HG03066 (cell line): ENCODE results near the gene ASB2.

Experiments
- ATAC-seq: cut with Tn5 transposase; IDR thresholded peaks from one replicate; pipeline ENCODE4 v1.9.1; 2021; ENCODE audit warnings: low read depth; ENCODE audit not compliant: unreplicated experiment

ASB2 gene

DNA sequence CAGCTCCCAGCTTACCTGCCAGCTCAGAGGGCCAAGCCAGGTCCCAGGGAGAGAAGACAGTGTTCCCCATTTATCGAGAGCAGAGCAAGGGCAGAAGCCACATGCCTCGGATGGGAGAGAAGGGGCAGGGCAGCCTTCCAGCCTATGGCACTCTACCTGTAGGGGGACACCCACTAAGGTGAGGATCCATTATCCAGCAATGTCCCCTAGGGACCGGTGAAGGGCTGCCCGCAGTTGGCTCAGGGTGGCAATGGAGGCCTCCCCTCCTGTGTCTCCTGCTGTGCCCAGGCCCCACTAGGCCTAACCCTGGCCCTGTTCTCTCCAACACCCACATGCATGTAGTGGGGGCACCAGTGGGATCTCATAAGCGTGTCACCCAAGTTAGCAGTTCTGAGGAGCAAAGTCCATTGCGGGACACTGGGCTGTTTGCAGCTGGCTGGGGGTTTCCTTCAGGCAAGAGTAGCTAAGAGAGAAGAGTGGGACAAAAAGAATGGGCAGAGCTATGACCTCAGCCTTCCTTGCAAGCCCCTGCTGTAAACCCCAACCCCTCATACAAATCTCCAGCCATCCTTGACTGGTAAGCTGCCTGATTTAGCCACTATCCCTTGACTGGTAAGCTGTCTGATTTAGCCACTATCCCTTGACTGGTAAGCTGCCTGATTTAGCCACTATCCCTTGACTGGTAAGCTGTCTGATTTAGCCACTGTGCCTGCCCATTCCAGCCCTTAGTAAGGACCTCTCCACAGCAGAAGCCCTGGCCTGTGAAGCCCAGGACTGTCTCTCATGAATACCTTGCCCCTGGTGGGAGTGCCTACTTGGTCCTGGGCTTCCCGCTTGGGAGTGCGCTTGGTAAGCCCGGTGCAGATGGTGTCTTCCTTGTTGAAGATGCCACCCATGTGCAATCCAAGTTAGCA is 5.2 kb upstream of the ASB2 start:
- no peak for ATAC-seq

DNA sequence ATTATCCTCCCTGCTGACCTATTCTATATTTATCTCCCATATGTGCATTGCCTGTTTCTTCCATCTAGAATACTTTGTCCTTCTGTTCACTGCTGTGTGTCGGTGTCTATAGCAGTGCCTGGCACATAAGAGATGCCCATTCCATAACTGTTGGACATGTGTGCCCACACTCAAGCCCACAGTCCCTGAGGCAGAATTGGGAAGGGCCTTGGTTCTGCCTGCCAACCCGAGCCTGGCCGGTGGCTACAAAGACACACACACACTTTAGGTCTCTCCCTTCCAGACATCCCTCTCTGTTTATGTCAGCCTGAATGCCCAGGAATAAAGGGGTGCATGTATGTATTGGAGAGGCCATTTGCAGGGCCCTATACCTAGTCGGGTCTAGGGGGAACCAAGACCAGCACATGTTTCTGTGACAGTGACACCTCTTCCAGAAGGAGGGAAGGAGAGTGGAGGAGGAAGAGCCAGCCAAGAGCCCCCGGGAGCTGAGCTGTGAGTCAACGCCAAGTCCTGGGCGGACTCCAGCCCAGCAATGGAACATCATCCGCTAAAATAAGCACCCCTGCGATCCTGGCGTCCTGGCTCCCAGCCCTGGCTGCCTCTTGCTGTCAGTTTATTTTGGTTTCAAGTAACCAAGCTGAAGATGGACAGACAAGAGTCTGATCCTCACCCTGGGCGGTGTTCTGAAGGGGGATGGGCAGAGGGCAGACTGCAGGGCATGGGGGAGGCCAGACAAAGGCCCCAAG is 4.3 kb upstream of the ASB2 start:
- ATAC-seq, result no peak

- ATAC-seq, result no peak
These were observed 2.4 kb upstream of the ASB2 start for GRCh38 chr14:93978735-93979134.

GRCh38 chr14:93977790-93978581 is 1.6 kb upstream of the ASB2 start:
- ATAC-seq, result peak; percentile 48

DNA sequence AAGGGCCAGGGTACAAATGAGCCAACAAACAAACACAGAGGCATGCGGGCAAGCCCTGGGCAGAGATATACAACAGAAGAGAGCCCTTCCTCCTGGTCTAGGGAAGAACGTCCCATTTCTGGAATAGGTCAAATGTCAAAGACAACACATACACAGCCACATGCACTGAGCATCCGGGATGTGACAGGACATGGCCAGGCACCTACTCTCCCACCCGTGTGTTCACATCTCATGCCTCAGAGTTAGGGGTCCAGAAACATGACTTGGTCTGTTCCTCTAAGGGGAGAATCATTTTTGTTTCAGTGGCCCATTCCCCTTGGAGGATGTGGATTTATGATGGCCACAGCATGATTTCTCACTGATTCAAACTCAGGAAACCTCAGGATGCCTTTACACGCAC is 801 bp upstream of the ASB2 start:
- no peak for ATAC-seq

- peak; percentile 57 for ATAC-seq
These were observed 436 bp downstream of the ASB2 start for GRCh38 chr14:93975791-93976476.

DNA sequence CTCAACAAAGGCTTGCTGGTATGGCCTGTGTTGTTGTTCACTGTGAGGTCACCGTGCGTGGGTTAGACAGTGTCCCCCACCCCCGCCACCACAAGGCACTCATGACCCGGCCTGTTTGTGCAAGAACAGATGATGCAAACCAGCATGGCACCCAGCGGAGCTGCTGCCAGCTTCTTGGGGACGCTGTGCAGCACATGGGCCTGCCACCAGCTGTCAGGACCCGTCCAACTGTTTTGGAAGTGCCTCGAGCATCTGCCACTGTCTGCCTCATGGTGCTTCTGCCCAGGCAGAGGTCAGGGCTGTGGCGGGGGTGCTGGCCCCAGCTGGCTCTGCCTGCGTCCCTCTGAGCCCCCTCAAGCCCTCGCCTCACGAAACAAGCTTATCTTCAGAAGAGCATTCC is 1.5 kb downstream of the ASB2 start:
- ATAC-seq, result no peak

DNA sequence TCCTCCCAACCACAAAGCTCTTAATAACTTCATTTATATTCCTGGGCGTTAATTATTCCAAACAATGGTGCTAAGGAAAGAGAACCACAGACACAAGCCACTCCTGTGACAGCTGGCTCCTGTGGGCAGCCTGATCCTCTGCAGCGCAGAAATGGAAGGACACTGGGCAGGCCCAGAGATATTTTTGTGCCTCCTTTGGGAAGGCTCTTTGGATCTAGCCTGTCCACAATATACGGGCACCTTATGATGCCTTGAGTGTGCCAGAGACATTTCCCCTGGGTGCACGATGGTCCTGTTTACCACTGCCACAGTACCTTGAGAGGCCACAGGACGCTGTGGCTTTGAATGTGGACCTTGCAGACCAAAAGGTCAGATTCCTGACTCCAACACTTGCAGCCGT is 2.1 kb downstream of the ASB2 start:
- ATAC-seq, result no peak

DNA sequence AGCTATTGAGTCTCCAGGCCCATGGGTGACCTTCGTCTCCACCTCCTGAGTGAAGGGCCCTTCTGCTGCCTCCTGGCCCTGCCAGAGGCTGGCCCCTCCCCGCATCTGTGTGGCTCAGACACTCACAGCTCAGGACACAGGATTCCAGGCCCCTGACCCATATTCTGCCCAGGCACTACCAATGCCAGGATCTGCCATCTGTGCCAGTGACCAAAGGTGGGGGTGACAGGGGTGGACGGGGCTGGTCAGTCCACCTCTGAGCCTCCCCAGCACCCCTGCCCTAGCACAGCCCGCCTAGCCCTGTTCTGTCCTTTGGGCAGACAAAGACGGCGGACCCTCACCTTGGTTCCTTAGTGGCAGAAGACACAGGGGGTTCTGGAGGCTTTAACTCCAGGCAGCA is 2.8 kb downstream of the ASB2 start:
- no peak for ATAC-seq

GRCh38 chr14:93972618-93973205 is 3.7 kb downstream of the ASB2 start:
- ATAC-seq, result no peak

- no peak for ATAC-seq
These were observed 4.7 kb downstream of the ASB2 start for GRCh38 chr14:93971635-93972027.

DNA sequence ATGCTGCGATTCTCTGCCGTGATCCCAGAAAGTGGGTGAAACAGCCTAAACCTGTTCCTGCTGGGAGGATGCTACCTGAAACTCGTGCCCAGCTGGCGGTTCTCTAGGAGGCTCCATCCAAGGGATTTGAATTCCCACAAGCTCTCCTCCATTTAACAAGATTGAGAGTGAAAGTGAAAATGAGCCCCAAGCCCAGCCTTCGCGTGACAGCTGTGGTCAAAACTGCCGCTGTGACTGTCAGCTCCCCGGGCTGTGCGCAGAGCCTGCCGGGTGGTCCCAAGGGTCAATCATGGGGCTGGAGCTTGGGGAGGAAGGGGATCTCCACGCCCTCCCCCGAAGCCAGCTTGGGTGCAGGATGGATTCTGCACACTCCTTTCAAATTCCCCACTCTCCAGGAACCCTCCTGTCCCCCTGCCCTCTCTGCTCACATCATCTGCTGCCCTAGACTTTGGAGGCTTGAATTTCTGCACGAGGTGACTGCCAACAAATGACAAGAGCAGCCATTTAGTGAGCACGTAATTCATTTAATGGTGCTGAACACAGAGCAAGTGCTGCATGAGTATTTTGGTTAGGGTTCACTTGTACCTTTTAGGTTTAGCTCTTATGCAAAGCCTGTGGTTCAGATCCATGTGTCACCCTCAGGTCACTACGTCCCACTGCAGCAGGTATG is 5.3 kb downstream of the ASB2 start:
- peak; percentile 30 for ATAC-seq

DNA sequence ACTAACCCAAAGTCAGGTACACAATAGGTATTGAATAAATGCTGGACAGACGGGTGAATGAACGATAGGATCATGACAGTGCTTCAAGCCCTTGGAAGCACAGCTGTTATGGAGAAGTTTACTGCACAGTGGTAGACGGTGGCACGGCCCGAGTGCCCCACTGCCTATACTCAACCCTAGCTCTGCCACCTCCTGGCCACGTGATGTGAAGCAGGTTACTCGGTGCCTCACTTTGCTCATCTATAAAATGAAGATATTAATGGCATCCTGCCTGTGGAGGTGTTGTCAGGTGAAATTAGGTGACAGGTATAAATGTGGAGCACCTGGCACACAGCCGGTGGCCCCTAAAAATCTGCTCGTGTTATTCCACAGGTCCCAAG is 5.8 kb downstream of the ASB2 start:
- no peak for ATAC-seq

DNA sequence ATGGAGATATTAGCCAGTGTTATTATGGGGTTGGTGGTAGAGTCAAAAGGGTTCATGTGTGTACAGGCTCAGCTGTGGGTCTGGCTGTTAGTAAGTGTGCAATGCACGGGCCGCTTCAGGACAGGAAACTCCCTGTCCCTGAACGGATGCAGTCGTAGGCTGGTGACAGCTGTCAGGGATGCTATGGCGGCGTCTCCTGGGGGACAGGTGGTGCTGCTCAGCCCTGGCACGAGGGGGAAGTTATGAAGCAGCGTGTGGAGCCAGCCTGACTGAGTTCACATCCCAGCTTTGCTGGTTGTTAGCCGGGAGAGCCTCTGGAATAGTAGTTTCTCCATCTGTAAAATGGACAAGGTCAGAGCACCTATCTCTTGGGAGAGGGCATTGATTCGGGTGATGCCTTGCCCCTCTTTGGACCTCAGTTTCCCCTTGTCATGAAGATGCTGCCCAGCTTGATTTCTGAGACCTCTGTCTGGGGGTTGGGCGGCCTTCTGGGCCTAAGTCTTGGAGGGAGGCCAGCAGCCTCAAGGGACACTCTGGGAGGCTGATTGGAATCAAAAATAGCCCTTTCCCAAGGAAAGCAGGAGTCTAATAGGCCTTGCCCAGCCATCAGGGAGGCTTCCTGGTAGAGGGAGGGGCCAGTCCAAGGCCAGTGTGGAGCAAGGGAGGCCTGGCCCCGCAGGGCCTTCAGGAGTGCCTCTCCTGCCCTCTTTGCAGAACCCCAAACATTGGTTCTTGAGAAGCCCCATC is 7.1 kb downstream of the ASB2 start:
- no peak for ATAC-seq

DNA sequence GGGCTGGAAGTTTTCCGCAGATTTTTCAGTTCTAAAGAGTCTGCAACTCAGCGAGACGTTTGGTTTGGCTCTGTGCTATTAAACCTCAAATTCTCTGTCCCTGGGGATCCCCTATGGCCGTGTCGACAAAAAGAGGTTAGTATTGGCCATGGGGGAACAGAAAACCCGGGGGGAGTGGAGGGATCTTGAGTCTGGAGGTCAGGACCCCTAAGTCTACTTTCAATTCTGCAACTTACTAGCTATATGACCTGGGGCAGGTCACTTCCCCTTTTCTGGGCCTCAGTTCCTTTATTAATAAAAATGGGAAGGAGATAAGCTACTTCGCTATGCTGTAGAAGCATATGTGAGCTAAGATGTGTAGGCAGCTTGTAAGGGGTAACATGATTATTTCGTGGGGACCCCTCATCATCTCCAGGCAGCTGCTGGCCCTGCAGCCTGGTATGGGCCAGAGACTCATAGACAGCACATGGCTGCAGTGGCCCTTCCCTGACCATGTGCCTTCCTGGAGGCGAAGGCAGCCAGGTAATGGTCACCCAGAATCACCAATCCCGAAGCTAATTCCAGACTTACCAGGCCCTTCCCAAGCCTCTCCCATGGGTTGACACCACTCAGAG is 8.6 kb downstream of the ASB2 start:
- ATAC-seq, result peak; percentile 33

GRCh38 chr14:93965946-93966474 is 10.4 kb downstream of the ASB2 start:
- ATAC-seq, result no peak

DNA sequence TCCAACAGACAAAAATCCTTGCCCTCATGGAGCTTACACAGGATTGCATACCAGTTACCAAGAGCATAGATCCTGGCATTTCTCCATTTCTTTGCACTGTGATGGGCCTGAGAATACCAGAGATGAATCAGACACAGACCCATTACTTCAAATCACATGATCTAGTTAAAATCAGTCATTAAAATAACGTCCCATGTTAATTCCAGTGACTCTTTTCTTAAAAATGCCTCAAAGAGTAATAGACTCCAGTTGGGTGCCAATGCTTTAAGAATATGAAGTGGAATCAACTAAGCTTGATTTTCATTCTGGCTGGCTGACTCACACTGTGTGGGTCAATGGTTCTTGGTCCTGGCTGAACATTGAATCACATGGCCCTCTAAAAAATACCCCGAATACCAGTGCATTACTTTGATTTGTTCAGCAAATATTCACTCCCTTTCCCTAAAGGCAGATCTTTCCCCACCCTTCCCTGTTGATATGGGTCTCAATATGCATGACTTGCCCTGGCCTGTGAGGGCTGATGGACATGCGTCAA is 11.0 kb downstream of the ASB2 start:
- ATAC-seq, result no peak

GRCh38 chr14:93964820-93965286 is 11.5 kb downstream of the ASB2 start:
- no peak for ATAC-seq
